Right kidney (tissue), 9 donors: Measurements from ENCODE around the gene OR10T2.
"Not testable (repeated sequence)": the region's sequence is repeated elsewhere in the genome, so short reads cannot be mapped to it uniquely, and the experiment has no call there.

Experiments
- DNase-seq: peaks from one replicate; pipeline ENCODE4 v3.0.0-alpha.2; 2016
- long read RNA-seq, 8 donors: transcript quantifications; one replicate each; lab custom pipeline, GENCODE V29; 2026

OR10T2 gene
- long read RNA-seq, donor 1 = 0 reads
- long read RNA-seq, donor 2 = 0 reads
- long read RNA-seq, donor 3 = 0 reads
- long read RNA-seq, donor 4 = 0 reads
- long read RNA-seq, donor 5 = 0 reads
- long read RNA-seq, donor 6 = 0 reads
- long read RNA-seq, donor 7 = 0 reads
- long read RNA-seq, donor 8 = 0 reads

- DNase-seq = no peak
These were observed at the start of gene OR10T2 for GRCh38 chr1:158398818-158399514. TSS of gene OR10T2 (minus strand) at chr1:158399466. CDS start at chr1:158399466, 0 bp downstream.

- no peak for DNase-seq
These were observed 46.1 kb upstream of the OR10T2 start for GRCh38 chr1:158445376-158445775.

- no peak for DNase-seq
These were observed 35.5 kb upstream of the OR10T2 start for GRCh38 chr1:158434741-158435140.

- DNase-seq = not testable (repeated sequence)
These were observed 30.9 kb upstream of the OR10T2 start for GRCh38 chr1:158430163-158430562.

GRCh38 chr1:158426137-158426536 is 26.9 kb upstream of the OR10T2 start, which contains the start of gene OR10K2:
TSS of gene OR10K2 (minus strand) at chr1:158426237. CDS start at chr1:158420866, 5,371 bp downstream.
- DNase-seq = no peak

GRCh38 chr1:158425027-158425426 is 25.8 kb upstream of the OR10T2 start:
- no peak for DNase-seq

- DNase-seq = no peak
These were observed 22.9 kb upstream of the OR10T2 start for GRCh38 chr1:158422212-158422611.

- DNase-seq = no peak
These were observed 18.3 kb upstream of the OR10T2 start for GRCh38 chr1:158417586-158417985.

- no peak for DNase-seq
These were observed 15.5 kb upstream of the OR10T2 start for GRCh38 chr1:158414651-158415345.

- no peak for DNase-seq
These were observed 7.8 kb upstream of the OR10T2 start for GRCh38 chr1:158407092-158407491.

GRCh38 chr1:158400871-158401270 is 1.6 kb upstream of the OR10T2 start:
- no peak for DNase-seq

GRCh38 chr1:158396646-158397045 is 2.6 kb downstream of the OR10T2 start:
- no peak for DNase-seq

GRCh38 chr1:158393476-158393875 is 5.8 kb downstream of the OR10T2 start:
- DNase-seq = no peak

- no peak for DNase-seq
These were observed 8.2 kb downstream of the OR10T2 start for GRCh38 chr1:158391099-158391498.

- no peak for DNase-seq
These were observed 8.9 kb downstream of the OR10T2 start for GRCh38 chr1:158390331-158390730.

- DNase-seq = no peak
These were observed 24.4 kb downstream of the OR10T2 start for GRCh38 chr1:158374860-158375259.

- not testable (repeated sequence) for DNase-seq
These were observed 25.2 kb downstream of the OR10T2 start for GRCh38 chr1:158374101-158374500.

GRCh38 chr1:158371188-158371953 is 27.9 kb downstream of the OR10T2 start:
- DNase-seq = no peak

GRCh38 chr1:158366783-158367182 is 32.5 kb downstream of the OR10T2 start:
- DNase-seq = no peak

GRCh38 chr1:158362941-158363340 is 36.3 kb downstream of the OR10T2 start:
- no peak for DNase-seq

GRCh38 chr1:158362482-158362881 is 36.8 kb downstream of the OR10T2 start:
- DNase-seq = no peak

- DNase-seq = no peak
These were observed 41.8 kb downstream of the OR10T2 start for GRCh38 chr1:158357441-158357840.

GRCh38 chr1:158356616-158357015 is 42.6 kb downstream of the OR10T2 start:
- no peak for DNase-seq
